ENCODE measurements around the gene CHTOP. TPM values are rescaled to one million over a fixed set of nuclear protein-coding genes. Genes with fewer than 3 reads are reported as not detected.

Gene CHTOP
- total and polyA plus RNA-seq, 2 of the 4 experiments (the other 2 are of a cell fraction): 33.9 to 50.8 TPM

- Histone ChIP-seq H3K4me2 (ENCODE audit: low read depth, low read length) (no peak overlapping the region), H3K36me3 (ENCODE audit: control insufficient read depth, insufficient read depth, low read length) (peaks cover 22% of the 10 kb centered on the region), H2BK120ac (ENCODE audit: low read depth, low read length) (no peak overlapping the region), H3K9me1 (ENCODE audit: insufficient read depth, low read length) (peaks cover 17% of the 10 kb centered on the region), H3K23ac (ENCODE audit: low read depth, low read length) (no peak overlapping the region), H3K4me3 (ENCODE audit: insufficient read depth, low read depth, low read length) (no peak overlapping the region), H3K18ac (ENCODE audit: low read depth, low read length) (no peak overlapping the region), H4K8ac (ENCODE audit: low read depth in 2 of 2, low read length in 2 of 2) (peak overlapping the region in 1 of 2 experiments; percentile 26; a peak in 1 of 4 replicates), H2BK15ac (ENCODE audit: low read depth, low read length) (no peak overlapping the region), H2AK9ac (replicated peaks; ENCODE audit: low read depth, low read length, poor library complexity) (peak overlapping the region; percentile 1), H4K20me1 (ENCODE audit: insufficient read depth, low read length) (peaks cover 11% of the 10 kb centered on the region; the same call in 1 of the 2 replicates), H3K56ac (ENCODE audit: extremely low read depth, insufficient read depth, low read length) (no peak overlapping the region), H3K27me3 (ENCODE audit: control insufficient read depth, insufficient read depth, low read length) (no peaks in the 10 kb centered on the region), H3K9ac (ENCODE audit: low read depth, low read length) (no peak overlapping the region), H2BK5ac (ENCODE audit: low read depth, low read length, poor library complexity, severe bottlenecking) (no peak overlapping the region), H2BK20ac (ENCODE audit: low read depth, low read length) (no peak overlapping the region), H3K9me3 (ENCODE audit: control insufficient read depth, insufficient read depth, low read length) (no peaks in the 10 kb centered on the region), H3K79me1 (ENCODE audit: low read depth in 1 of 2, low read length in 2 of 2) (peaks cover 15 to 68% of the 10 kb centered on the region in 2 experiments), H2AK5ac (ENCODE audit: low read depth, low read length) (no peak overlapping the region), H3K27ac (ENCODE audit: insufficient read depth, low read length) (no peak overlapping the region), H3K4me1 (ENCODE audit: control insufficient read depth, insufficient read depth, low read length) (peaks cover 36% of the 10 kb centered on the region), H4K91ac (ENCODE audit: insufficient read depth, low read depth, low read length) (peak overlapping the region; percentile 23; the same call in 1 of the 2 replicates), H2AFZ (replicated peaks; ENCODE audit: low read length, poor library complexity) (no peak overlapping the region), H3K4ac (ENCODE audit: low read depth, low read length) (no peak overlapping the region), H3K14ac (replicated peaks; ENCODE audit: low read depth, low read length) (no peak overlapping the region), H4K5ac (ENCODE audit: low read depth, low read length) (no peak overlapping the region)
- dilution Hi-C loops (cut with HindIII; ENCODE audit: low sequenced_read_pairs, unreplicated experiment): no loop called here
- WGBS, 2 experiments (ENCODE audit: extremely low coverage in 2 of 2, insufficient read length in 1 of 2): 100% methylated on average over 6 of the region's 8 CpGs; no CpG with 5 or more reads in 1 of the 2 experiments
- ATAC-seq (ENCODE audit: low read depth) (no peak), DNase-seq (no peak)
- POLR2A ChIA-PET (ENCODE audit: unreplicated experiment): interaction anchor here (0.6 to 1.3 kb wide), 2 partner anchors 20 to 43 kb away, joined by 5 to 17 read pairs; partner anchors contain the start of gene S100A13
- TF ChIP-seq CHD1 (IDR thresholded peaks at IDR 0.05; ENCODE audit: low read depth, low read length): no peak
- no peak for TF ChIP-seq CTCF (conservative IDR thresholded peaks at IDR 0.05; ENCODE audit: low read depth, low read length)
- TF ChIP-seq MXI1 (IDR thresholded peaks at IDR 0.05; ENCODE audit: borderline replicate concordance, low read depth, low read length): no peak
- no peak for TF ChIP-seq NFE2L2 (IDR thresholded peaks at IDR 0.05; ENCODE audit: low read depth, low read length)
- TF ChIP-seq POLR2A (IDR thresholded peaks at IDR 0.05; ENCODE audit: low read depth, low read length): no peak
- TF ChIP-seq RAD21 (IDR thresholded peaks at IDR 0.05; ENCODE audit: low read length): no peak
- no peak for TF ChIP-seq MAZ (IDR thresholded peaks at IDR 0.05; ENCODE audit: borderline replicate concordance, low read depth, low read length)
- BruUV-seq (replicated peaks): no TSS peak
- in situ Hi-C loops (cut with MboI; ENCODE audit: low sequenced_read_pairs): no loop called here
- CTCF ChIA-PET: interaction anchor here (1.0 kb wide), 1 partner anchor 16 kb away, joined by 6 read pairs; no protein-coding TSS in a partner anchor
- intact Hi-C loops (cut with micrococcal nuclease): no loop called here
These were observed 26.5 kb upstream of the CHTOP start for GRCh38 chr1:153607381-153607780.
